HG02798 (cell line): ENCODE results near the gene OSBP2.
"Not testable (repeated sequence)": the region's sequence is repeated elsewhere in the genome, so short reads cannot be mapped to it uniquely, and the experiment has no call there.

Experiments
- ATAC-seq: cut with Tn5 transposase; IDR thresholded peaks from one replicate; pipeline ENCODE4 v1.9.1; 2021; ENCODE audit warnings: mild to moderate bottlenecking; ENCODE audit not compliant: unreplicated experiment, poor library complexity

The OSBP2 gene

GRCh38 chr22:30754521-30754920 lies 59.8 kb downstream of the OSBP2 start:
- ATAC-seq, result no peak

DNA sequence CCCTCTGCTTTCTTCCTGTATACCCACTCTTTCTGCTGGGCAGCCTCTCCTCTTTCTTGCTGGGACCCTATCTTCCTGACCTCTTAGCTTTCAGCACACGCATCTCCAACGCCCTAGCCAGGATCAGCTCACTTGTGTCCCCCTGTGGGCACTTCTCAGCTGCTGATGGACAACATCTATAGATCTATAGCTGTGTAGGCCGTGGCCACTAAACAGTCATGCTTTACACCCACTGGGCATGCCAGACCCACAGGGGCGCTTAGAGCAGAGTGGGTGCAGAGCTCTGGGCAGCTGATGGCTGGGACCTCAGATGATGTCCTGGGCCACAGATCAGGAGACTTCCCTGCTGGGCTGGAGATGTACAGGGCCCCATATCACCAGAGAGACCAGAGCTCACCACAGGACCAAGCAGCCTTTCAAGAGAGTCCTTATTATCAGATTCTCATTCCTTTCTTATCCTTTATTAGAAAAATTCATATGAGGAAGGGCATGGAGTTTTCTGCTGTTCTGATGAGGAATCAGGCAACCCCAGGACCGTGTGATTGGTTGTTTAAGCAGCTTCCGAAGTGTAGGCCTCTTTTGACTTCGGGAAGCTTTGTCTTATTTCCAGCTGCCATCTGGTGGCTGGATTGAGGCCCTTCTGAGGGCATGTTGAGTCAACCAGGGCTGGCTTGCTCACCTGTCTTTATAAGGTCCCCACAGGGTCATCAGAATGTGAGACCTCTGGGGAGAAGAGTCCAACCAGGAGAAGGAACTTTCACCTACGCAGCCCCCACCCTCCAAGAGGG lies 60.5 kb downstream of the OSBP2 start:
- no peak for ATAC-seq

- no peak for ATAC-seq
These were observed 61.1 kb downstream of the OSBP2 start for GRCh38 chr22:30755759-30756124.

DNA sequence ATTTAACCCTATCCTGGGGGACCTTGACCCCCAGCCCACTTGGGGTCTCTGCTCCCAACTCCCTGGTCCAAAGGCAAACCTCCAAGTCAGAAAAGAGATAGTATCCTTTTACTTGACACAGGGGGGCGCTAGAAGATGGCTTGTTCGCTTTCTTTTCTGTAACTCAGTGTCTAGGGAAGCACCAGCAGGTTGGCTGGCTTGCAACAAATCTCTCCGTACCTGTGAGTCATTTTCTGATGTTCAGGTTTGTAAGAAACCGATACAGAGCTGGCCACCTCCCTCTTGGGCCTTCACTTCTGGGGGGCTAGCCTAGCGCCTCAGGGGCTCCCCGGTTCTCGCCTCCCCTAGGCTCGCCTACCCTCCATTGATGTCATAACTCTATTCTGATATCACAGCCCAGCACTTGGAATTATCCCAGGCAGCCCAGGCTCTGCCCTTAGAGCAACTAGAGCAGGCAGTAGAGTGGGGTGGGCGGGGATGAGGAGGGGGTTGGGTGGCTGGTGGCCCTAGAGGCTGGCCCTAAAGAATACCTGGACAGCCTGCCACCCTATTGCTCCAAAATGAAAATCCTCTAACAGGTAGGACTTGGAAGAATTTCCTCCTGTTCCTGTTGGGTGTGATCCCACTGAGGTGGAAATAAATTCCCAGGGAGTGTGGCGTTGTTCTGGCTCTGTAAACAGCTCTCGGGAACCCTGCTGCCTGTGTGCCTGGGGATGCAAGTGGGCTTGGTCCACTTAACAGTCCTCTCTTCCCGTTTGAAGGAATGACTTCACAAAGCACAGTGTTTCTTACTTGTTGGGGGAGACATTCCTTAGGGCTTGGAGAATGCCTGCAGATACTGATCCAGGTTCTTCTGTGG lies 69.4 kb downstream of the OSBP2 start:
- no peak for ATAC-seq

- ATAC-seq, result no peak
These were observed 73.0 kb downstream of the OSBP2 start for GRCh38 chr22:30767661-30768060.

DNA sequence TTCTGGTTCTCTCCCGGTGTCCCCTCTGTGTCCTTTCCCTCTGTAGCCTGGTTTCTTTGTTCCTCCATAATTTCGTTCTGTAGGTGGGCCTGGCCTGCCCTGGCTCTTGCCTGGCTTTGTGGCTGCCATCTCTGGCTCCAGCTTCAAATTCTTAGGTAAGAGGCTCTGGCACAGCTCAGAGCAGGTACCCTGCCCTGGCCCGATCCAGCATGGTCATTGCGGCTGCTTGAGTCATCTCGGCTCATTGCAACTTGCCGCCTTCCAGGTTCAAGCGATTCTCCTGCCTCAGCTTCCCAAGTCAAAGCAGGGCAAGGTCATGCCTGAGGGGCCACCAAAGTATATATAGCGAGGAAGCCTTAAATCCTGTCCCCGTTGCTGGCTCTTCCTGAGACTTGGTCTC lies 76.0 kb downstream of the OSBP2 start:
- ATAC-seq, result no peak

DNA sequence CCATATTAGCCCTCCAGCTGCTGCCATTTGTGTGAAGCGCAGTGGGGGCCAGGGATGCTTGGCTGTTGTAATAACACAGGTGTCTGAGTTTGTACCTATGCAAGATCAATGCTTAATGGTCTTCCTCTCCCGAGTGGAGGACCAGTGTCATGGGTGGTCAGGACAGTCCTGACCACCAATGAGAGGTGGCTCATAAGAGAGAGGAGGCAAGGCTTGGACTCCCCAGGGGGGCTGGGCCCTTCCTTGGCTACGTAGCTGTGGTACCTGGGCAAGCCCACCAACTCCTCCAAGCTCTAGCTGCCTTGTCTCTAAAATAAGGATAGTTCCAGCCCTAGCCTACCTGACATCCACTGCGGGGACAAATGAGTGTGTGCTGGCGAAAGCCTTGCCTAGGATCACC lies 79.2 kb downstream of the OSBP2 start:
- no peak for ATAC-seq

DNA sequence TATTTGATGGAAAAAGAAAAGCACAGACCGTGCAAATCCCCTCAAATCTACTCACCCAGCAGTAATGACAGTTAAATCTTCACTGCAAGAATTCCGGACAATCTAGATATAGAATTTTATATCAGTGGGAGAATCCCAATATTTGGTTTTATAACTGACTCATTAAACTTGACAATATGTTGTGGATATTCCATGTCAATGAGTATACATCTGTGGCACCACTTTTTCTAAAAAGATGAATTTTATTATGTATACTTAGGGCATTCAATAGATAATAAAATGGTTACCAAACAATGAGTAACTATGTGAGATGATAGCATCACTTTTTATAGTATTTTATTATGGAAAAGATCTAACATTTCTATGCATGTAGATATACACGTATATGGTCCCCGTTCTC lies 79.9 kb downstream of the OSBP2 start:
- no peak for ATAC-seq

DNA sequence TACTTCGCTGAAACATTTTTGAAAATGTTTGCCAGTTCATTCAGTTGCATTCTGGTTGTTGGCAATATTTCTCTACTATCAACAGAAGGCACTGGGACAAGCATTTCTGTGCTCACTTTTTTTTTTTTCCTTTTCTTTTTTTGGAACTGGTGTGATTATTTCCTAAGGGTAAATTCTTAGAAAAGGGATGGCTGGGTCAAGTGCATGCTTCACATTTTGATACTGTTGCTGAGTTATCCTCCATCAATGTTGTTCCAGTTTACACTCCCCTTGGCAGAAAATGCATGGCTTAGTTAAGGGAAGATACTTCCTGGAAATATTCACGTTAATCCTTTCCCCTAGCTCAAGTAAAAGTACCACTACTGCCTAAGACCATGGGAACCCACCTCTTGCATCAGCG lies 81.8 kb downstream of the OSBP2 start:
- ATAC-seq, result no peak

- not testable (repeated sequence) for ATAC-seq
These were observed 82.5 kb downstream of the OSBP2 start for GRCh38 chr22:30777146-30777545.

- ATAC-seq, result no peak
These were observed 82.9 kb downstream of the OSBP2 start for GRCh38 chr22:30777587-30777986.

GRCh38 chr22:30778261-30778660 lies 83.6 kb downstream of the OSBP2 start:
- no peak for ATAC-seq

- ATAC-seq, result no peak
These were observed 85.4 kb downstream of the OSBP2 start for GRCh38 chr22:30780026-30780425.

- ATAC-seq, result no peak
These were observed 86.7 kb downstream of the OSBP2 start for GRCh38 chr22:30781271-30781875.

- no peak for ATAC-seq
These were observed 87.9 kb downstream of the OSBP2 start for GRCh38 chr22:30782613-30783012.

DNA sequence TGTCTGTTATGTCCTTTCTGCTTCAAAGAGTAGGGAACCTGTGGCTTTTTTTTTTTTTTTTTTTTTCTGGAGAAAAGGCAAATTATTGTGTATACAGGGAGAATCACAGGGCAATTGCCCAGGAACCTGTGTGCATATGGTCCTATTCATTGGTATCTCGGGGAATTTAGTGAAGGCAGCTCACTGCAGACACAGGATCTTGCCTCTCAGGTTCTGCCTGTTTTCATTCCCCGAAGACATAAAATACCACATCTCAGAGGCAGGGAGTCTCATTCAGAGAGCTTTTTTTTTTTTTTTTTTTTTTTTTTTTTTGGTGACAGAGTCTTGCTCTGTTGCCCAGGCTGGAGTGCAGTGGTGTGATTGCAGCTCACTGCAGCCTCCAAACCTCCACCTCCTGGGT lies 88.3 kb downstream of the OSBP2 start:
- ATAC-seq, result no peak

DNA sequence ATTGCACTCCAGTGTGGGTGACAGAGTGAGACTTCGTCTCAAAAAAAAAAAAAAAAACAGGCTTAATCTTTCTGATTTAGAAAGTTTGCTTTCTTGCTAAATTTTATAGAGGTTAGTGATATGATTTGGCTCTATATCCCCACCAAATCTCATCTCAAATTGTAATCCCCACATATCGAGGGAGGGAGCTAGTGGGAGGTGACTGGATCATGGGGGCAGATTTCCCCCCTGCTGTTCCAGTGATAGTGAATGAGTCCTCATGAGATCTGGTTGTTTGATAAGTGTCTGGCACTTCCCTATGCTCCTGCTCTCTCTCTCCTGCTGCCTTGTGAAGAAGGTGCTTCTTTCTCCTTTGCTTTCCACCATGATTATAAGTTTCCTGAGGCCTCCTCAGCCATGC lies 90.9 kb downstream of the OSBP2 start:
- ATAC-seq, result no peak

GRCh38 chr22:30790366-30790765 lies 95.7 kb downstream of the OSBP2 start:
- ATAC-seq, result no peak

DNA sequence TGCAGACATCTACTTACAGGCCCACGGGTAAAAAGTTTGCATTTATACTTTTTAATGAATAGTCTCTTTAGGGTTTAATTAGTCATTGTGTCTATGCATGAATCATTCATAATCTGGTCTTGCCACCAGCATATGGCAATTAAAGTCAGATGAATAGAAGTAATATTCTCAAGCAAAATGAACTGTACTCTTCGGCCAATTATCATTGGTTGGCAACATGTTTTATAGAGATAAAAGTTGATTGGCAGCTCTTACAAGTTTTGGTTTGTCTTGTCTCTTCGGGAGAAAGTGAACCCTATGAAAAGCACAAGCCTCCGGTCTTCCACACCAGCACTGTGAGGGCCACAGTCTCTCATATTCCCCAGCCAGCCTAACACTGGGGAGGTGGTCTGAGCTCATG lies 97.8 kb downstream of the OSBP2 start:
- ATAC-seq, result no peak

- ATAC-seq, result no peak
These were observed 100.4 kb downstream of the OSBP2 start for GRCh38 chr22:30795118-30795517.

DNA sequence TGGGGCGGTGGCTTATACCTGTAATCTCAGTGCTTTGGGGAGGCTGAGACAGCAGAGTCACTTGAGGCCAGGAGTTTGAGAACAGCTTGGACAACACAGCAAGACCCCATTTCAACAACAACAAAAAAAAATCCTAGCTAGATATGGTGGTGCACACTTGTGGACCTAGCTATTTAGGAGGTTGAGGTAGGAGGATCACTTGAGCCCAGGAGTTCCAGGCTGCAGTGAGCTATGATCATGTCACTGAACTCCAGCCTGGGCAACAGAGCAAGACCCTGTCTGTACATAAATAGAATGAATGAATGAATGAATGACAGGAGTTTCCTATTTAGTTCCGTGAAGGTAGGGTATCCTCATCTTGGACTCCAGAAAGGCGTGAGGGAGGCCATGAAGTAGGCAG lies 107.0 kb downstream of the OSBP2 start:
- no peak for ATAC-seq
